HEK293T (cell line): Measurements from ENCODE around the gene ANGPTL3.

ENCODE experiments used
- BHLHE40 ChIP-seq: fragments of 450-650 bp; IDR thresholded peaks from 2 replicates; pipeline ENCODE4 v1.6.1; 2016; ENCODE audit warnings: mild to moderate bottlenecking, moderate library complexity, borderline replicate concordance
- ELF4 ChIP-seq: fragments of 450-650 bp; IDR thresholded peaks from 2 replicates; pipeline ENCODE4 v1.6.1; 2017; ENCODE audit warnings: antibody characterized with exemption
- FOXA1 ChIP-seq: fragments of 450-650 bp; IDR thresholded peaks from 2 replicates; pipeline ENCODE4 v1.6.1; 2016; ENCODE audit warnings: mild to moderate bottlenecking
- FOXM1 ChIP-seq: fragments of 450-650 bp; IDR thresholded peaks from 2 replicates; pipeline ENCODE4 v1.6.1; 2017; ENCODE audit warnings: mild to moderate bottlenecking, borderline replicate concordance
- LEF1 ChIP-seq: fragments of 450-650 bp; IDR thresholded peaks from 2 replicates; pipeline ENCODE4 v1.6.1; 2017; ENCODE audit warnings: mild to moderate bottlenecking, borderline replicate concordance
- NFRKB ChIP-seq: fragments of 450-650 bp; IDR thresholded peaks from 2 replicates; pipeline ENCODE4 v1.6.1; 2016; ENCODE audit warnings: mild to moderate bottlenecking, moderate library complexity
- SP1 ChIP-seq: fragments of 450-650 bp; IDR thresholded peaks from 2 replicates; pipeline ENCODE4 v1.6.1; 2017
- TARDBP ChIP-seq: fragments of 450-650 bp; IDR thresholded peaks from 2 replicates; pipeline ENCODE4 v1.6.1; 2016

DNA sequence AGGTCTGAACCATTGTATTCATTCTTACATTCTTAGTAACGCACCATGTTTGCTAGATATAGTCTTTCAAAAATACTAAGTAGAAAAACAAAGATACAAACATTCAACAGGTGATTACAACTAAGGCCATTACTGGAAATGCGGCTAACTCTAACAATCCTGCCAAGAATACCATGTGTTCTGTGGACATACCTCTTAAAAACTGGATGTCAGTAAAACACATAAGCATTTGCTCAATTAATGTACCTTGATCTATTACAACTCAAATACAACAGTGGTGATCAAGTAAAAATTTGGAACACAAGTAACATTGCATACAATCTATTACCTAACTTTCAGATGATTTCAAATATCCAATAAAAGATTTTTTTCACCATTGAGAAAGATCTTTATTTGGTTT lies 15.4 kb downstream of the ANGPTL3 start:
- no peak for TF ChIP-seq TARDBP
- no peak for TF ChIP-seq ELF4
- TF ChIP-seq SP1, result no peak
- TF ChIP-seq LEF1, result no peak
- TF ChIP-seq FOXA1, result no peak
- TF ChIP-seq FOXM1, result no peak
- no peak for TF ChIP-seq BHLHE40
- no peak for TF ChIP-seq NFRKB
